ENCODE results near the gene PDE9A.
"Not testable (repeated sequence)": the region's sequence is repeated elsewhere in the genome, so short reads cannot be mapped to it uniquely, and the experiment has no call there.

Gene PDE9A

GRCh38 chr21:42812528-42813241 lies 159.3 kb downstream of the PDE9A start:
- not testable (repeated sequence) for FAIRE-seq; DNase-seq (ENCODE audit: insufficient read length, low spot score)

GRCh38 chr21:42815217-42815616 lies 161.8 kb downstream of the PDE9A start:
- no peak for DNase-seq (ENCODE audit: insufficient read length, low spot score)

GRCh38 chr21:42818328-42818749 lies 164.9 kb downstream of the PDE9A start:
- FAIRE-seq, result no peak
- DNase-seq (ENCODE audit: insufficient read length, low spot score), result no peak

More at GRCh38 chr21:42815217-42815616, 161.8 kb downstream of the PDE9A start:
- FAIRE-seq, result no peak

- DNase-seq (ENCODE audit: insufficient read length, low spot score), result no peak
- FAIRE-seq, result no peak
Observed at GRCh38 chr21:42819861-42820615, 166.6 kb downstream of the PDE9A start.

- FAIRE-seq, result no peak
- DNase-seq (ENCODE audit: insufficient read length, low spot score), result no peak
Observed at GRCh38 chr21:42820616-42821465, 167.4 kb downstream of the PDE9A start.
